Mesenchymal stem cell (in vitro differentiated cells and primary cell): ENCODE data around the gene RAP1GAP2.

Experiments used
- DNase-seq: peaks from one replicate; pipeline ENCODE4 v3.0.0-alpha.2; 2013
- H2AFZ ChIP-seq: one replicate; pipeline ENCODE4 v1.6.1; 2013; ENCODE audit warnings: low read depth, mild to moderate bottlenecking, control low read depth, inconsistent platforms, low read length, moderate library complexity
- H2AK5ac ChIP-seq: 2 replicates; pipeline ENCODE4 v1.6.1; 2013; ENCODE audit warnings: low read length, moderate library complexity, mild to moderate bottlenecking, inconsistent platforms; ENCODE audit not compliant: severe bottlenecking
- H2BK120ac ChIP-seq: one replicate; pipeline ENCODE4 v1.6.1; 2013; ENCODE audit warnings: low read depth, mild to moderate bottlenecking, inconsistent platforms, low read length, moderate library complexity
- H2BK12ac ChIP-seq, 2 experiments: one replicate each; pipeline ENCODE4 v1.6.1; 2013; ENCODE audit warnings: inconsistent platforms in 2 of 2, low read length in 2 of 2, mild to moderate bottlenecking in 2 of 2, moderate library complexity in 2 of 2, control low read depth in 1 of 2
- H2BK15ac ChIP-seq: one replicate; pipeline ENCODE4 v1.6.1; 2013; ENCODE audit warnings: mild to moderate bottlenecking, low read depth, inconsistent platforms; ENCODE audit not compliant: poor library complexity, severe bottlenecking
- H2BK5ac ChIP-seq: 2 replicates; pipeline ENCODE4 v1.6.1; 2013; ENCODE audit warnings: low read depth, mild to moderate bottlenecking, low read length, control low read depth, inconsistent platforms; ENCODE audit not compliant: poor library complexity, severe bottlenecking
- H3K14ac ChIP-seq, 2 experiments: one replicate each; pipeline ENCODE4 v1.6.1; 2013; ENCODE audit warnings: inconsistent platforms in 2 of 2, low read length in 2 of 2, control low read depth in 1 of 2, mild to moderate bottlenecking in 1 of 2, moderate library complexity in 1 of 2
- H3K18ac ChIP-seq, 2 experiments: one replicate each; pipeline ENCODE4 v1.6.1; 2013; ENCODE audit warnings: inconsistent platforms in 2 of 2, low read length in 2 of 2, control low read depth in 1 of 2, low read depth in 1 of 2, mild to moderate bottlenecking in 1 of 2
- H3K23ac ChIP-seq, 2 experiments: one replicate each; pipeline ENCODE4 v1.6.1; 2013; ENCODE audit warnings: inconsistent platforms in 2 of 2, low read length in 2 of 2, mild to moderate bottlenecking in 2 of 2, moderate library complexity in 2 of 2, control low read depth in 1 of 2
- H3K27ac ChIP-seq: 2 replicates; pipeline ENCODE4 v1.5.1; 2013; ENCODE audit warnings: mild to moderate bottlenecking, moderate library complexity, low read length, control low read depth, inconsistent platforms; ENCODE audit not compliant: poor library complexity, severe bottlenecking
- H3K27me3 ChIP-seq, 2 experiments: 2 replicates each; pipeline versions ENCODE4 v1.6.1 to v1.7.0; 2013; ENCODE audit warnings: low read length in 2 of 2, mild to moderate bottlenecking in 2 of 2, moderate library complexity in 2 of 2, control low read depth in 1 of 2, inconsistent platforms in 1 of 2; ENCODE audit not compliant: control insufficient read depth in 1 of 2, insufficient read depth in 1 of 2
- H3K36me3 ChIP-seq, 2 experiments: 2 replicates each; pipeline versions ENCODE4 v1.6.1 to v1.7.0; 2013; ENCODE audit warnings: low read length in 2 of 2, control low read depth in 1 of 2, inconsistent platforms in 1 of 2, low read depth in 1 of 2, mild to moderate bottlenecking in 1 of 2; ENCODE audit not compliant: insufficient read depth in 2 of 2, control insufficient read depth in 1 of 2
- H3K4ac ChIP-seq, 2 experiments: one replicate each; pipeline ENCODE4 v1.6.1; 2013; ENCODE audit warnings: inconsistent platforms in 2 of 2, low read length in 2 of 2, mild to moderate bottlenecking in 2 of 2, moderate library complexity in 2 of 2, control low read depth in 1 of 2, low read depth in 1 of 2
- H3K4me1 ChIP-seq: 2 replicates; pipeline ENCODE4 v1.6.1; 2013; ENCODE audit warnings: low read depth, low read length, control low read depth; ENCODE audit not compliant: control insufficient read depth, insufficient read depth
- H3K4me2 ChIP-seq: 2 replicates; pipeline ENCODE4 v1.6.1; 2013; ENCODE audit warnings: low read length, mild to moderate bottlenecking, inconsistent platforms; ENCODE audit not compliant: poor library complexity, severe bottlenecking
- H3K4me3 ChIP-seq, 2 experiments: 2 replicates each; pipeline versions ENCODE4 v1.5.1 to v1.7.0; 2013; ENCODE audit warnings: low read length in 2 of 2, mild to moderate bottlenecking in 2 of 2, control low read depth in 1 of 2, low read depth in 1 of 2; ENCODE audit not compliant: insufficient read depth in 1 of 2
- H3K79me1 ChIP-seq: replicated peaks from 2 replicates; pipeline ENCODE4 v1.6.1; 2013; ENCODE audit warnings: mild to moderate bottlenecking, control low read depth, low read length, inconsistent platforms; ENCODE audit not compliant: poor library complexity, severe bottlenecking
- H3K9ac ChIP-seq: 2 replicates; pipeline ENCODE4 v1.7.0; 2013; ENCODE audit warnings: mild to moderate bottlenecking, low read length, moderate library complexity
- H3K9me3 ChIP-seq: 2 replicates; pipeline ENCODE4 v1.7.0; 2013; ENCODE audit warnings: mild to moderate bottlenecking, low read length; ENCODE audit not compliant: control insufficient read depth
- H4K8ac ChIP-seq: one replicate; pipeline ENCODE4 v1.6.1; 2013; ENCODE audit warnings: inconsistent platforms, mild to moderate bottlenecking, low read length, moderate library complexity
- H4K91ac ChIP-seq: one replicate; pipeline ENCODE4 v1.6.1; 2013; ENCODE audit warnings: mild to moderate bottlenecking, low read length, inconsistent platforms
- WGBS: methylation state at CpG from one replicate; pipeline ENCODE4 v1.1.7; 2013; ENCODE audit warnings: mixed read lengths; 5-methylcytosine and 5-hydroxymethylcytosine counted together

The RAP1GAP2 gene

GRCh38 chr17:2906901-2907300 lies 110.7 kb downstream of the RAP1GAP2 start:
- Histone ChIP-seq H2BK12ac (no peak overlapping the region), H3K18ac (no peak overlapping the region), H2BK5ac (no peak overlapping the region), H3K4me3 (no peak overlapping the region), H4K8ac (no peak overlapping the region), H3K79me1 (peaks cover 5% of the 10 kb centered on the region), H2BK15ac (no peak overlapping the region), H3K27me3 (peaks cover 6 to 33% of the 10 kb centered on the region in 2 experiments), H4K91ac (no peak overlapping the region), H3K4me1 (peaks cover 19% of the 10 kb centered on the region), H2AK5ac (no peak overlapping the region), H3K36me3 (peaks cover 0 to 23% of the 10 kb centered on the region in 2 experiments), H2BK120ac (no peak overlapping the region), H2AFZ (no peak overlapping the region), H3K4me2 (no peak overlapping the region), H3K9me3 (peaks cover 3% of the 10 kb centered on the region), H3K27ac (no peak overlapping the region), H3K9ac (no peak overlapping the region), H3K4ac (no peak overlapping the region), H3K23ac (no peak overlapping the region), H3K14ac (no peak overlapping the region)
- DNase-seq = no peak
- WGBS = 94% methylated on average over 6 of the region's 6 CpGs

- Histone ChIP-seq H3K4ac (no peak overlapping the region), H3K9ac (no peak overlapping the region), H2AFZ (no peak overlapping the region), H2BK15ac (no peak overlapping the region), H3K23ac (no peak overlapping the region), H3K18ac (no peak overlapping the region), H3K27me3 (peaks cover 9 to 20% of the 10 kb centered on the region in 2 experiments), H2BK120ac (no peak overlapping the region), H3K9me3 (peaks cover 3% of the 10 kb centered on the region), H4K8ac (no peak overlapping the region), H3K36me3 (peaks cover 0 to 27% of the 10 kb centered on the region in 2 experiments), H3K79me1 (no peaks in the 10 kb centered on the region), H4K91ac (no peak overlapping the region), H3K4me2 (no peak overlapping the region), H3K4me3 (no peak overlapping the region), H2BK12ac (no peak overlapping the region), H2AK5ac (no peak overlapping the region), H3K27ac (no peak overlapping the region), H2BK5ac (no peak overlapping the region), H3K4me1 (peaks cover 13% of the 10 kb centered on the region), H3K14ac (no peak overlapping the region)
- no peak for DNase-seq
- WGBS = 79% methylated on average over 12 of the region's 13 CpGs
These were observed 113.1 kb downstream of the RAP1GAP2 start for GRCh38 chr17:2909175-2909845.

- no peak overlapping the region for H3K14ac ChIP-seq
- H3K4ac ChIP-seq = no peak overlapping the region
- H4K91ac ChIP-seq = no peak overlapping the region
- no peak overlapping the region for H2BK12ac ChIP-seq
- no peak for DNase-seq
- H3K23ac ChIP-seq = no peak overlapping the region
- H3K27ac ChIP-seq = no peak overlapping the region
- no peak overlapping the region for H3K9ac ChIP-seq
- no peak overlapping the region for H2AFZ ChIP-seq
- H2AK5ac ChIP-seq = no peak overlapping the region
- H3K4me2 ChIP-seq = no peak overlapping the region
- 71% methylated on average over 3 of the region's 4 CpGs for WGBS
- H3K4me3 ChIP-seq = no peak overlapping the region
- peaks cover 9 to 16% of the 10 kb centered on the region in 2 experiments for H3K27me3 ChIP-seq
- peaks cover 3% of the 10 kb centered on the region for H3K9me3 ChIP-seq
- H4K8ac ChIP-seq = no peak overlapping the region
- no peak overlapping the region for H3K18ac ChIP-seq
- H3K36me3 ChIP-seq = peaks cover 0 to 27% of the 10 kb centered on the region in 2 experiments
- peaks cover 11% of the 10 kb centered on the region for H3K4me1 ChIP-seq
- H3K79me1 ChIP-seq = no peaks in the 10 kb centered on the region
- no peak overlapping the region for H2BK5ac ChIP-seq
- H2BK15ac ChIP-seq = no peak overlapping the region
- no peak overlapping the region for H2BK120ac ChIP-seq
These were observed 113.6 kb downstream of the RAP1GAP2 start for GRCh38 chr17:2909846-2910234.

GRCh38 chr17:2911035-2911754 lies 115.0 kb downstream of the RAP1GAP2 start:
- H3K4ac ChIP-seq = no peak overlapping the region
- peaks cover 11% of the 10 kb centered on the region for H3K4me1 ChIP-seq
- peaks cover 0 to 18% of the 10 kb centered on the region in 2 experiments for H3K36me3 ChIP-seq
- no peak overlapping the region for H3K4me3 ChIP-seq
- H3K4me2 ChIP-seq = no peak overlapping the region
- no peak overlapping the region for H3K23ac ChIP-seq
- H2AK5ac ChIP-seq = no peak overlapping the region
- H3K9me3 ChIP-seq = peaks cover 3% of the 10 kb centered on the region
- H2AFZ ChIP-seq = no peak overlapping the region
- no peak overlapping the region for H2BK12ac ChIP-seq
- H4K91ac ChIP-seq = no peak overlapping the region
- DNase-seq = no peak
- no peak overlapping the region for H4K8ac ChIP-seq
- no peak overlapping the region for H3K14ac ChIP-seq
- no peak overlapping the region for H3K9ac ChIP-seq
- no peak overlapping the region for H3K27ac ChIP-seq
- no peak overlapping the region for H3K18ac ChIP-seq
- no peak overlapping the region for H2BK15ac ChIP-seq
- peaks cover 9 to 16% of the 10 kb centered on the region in 2 experiments for H3K27me3 ChIP-seq
- no peak overlapping the region for H2BK120ac ChIP-seq
- no peaks in the 10 kb centered on the region for H3K79me1 ChIP-seq
- H2BK5ac ChIP-seq = no peak overlapping the region
- 81% methylated on average over 13 of the region's 19 CpGs for WGBS
